Ishikawa (cell line): ENCODE data around the gene KLHL20.

Source experiments
- CEBPB ChIP-seq: IDR thresholded peaks from 2 replicates; pipeline ENCODE4 v1.6.1; 2012
- CREB1 ChIP-seq: IDR thresholded peaks from 2 replicates; pipeline ENCODE4 v1.6.1; 2012; ENCODE audit warnings: low read depth
- EGR1 ChIP-seq: IDR thresholded peaks from 2 replicates; pipeline ENCODE4 v1.6.1; 2012
- EP300 ChIP-seq: IDR thresholded peaks from 2 replicates; pipeline ENCODE4 v1.6.1; 2012; ENCODE audit warnings: borderline replicate concordance
- FOXM1 ChIP-seq: IDR thresholded peaks from 2 replicates; pipeline ENCODE4 v1.6.1; 2012; ENCODE audit warnings: low read depth, borderline replicate concordance
- MAX ChIP-seq: IDR thresholded peaks from 2 replicates; pipeline ENCODE4 v1.6.1; 2012
- NFIC ChIP-seq: IDR thresholded peaks from 2 replicates; pipeline ENCODE4 v1.6.1; 2012
- RAD21 ChIP-seq: IDR thresholded peaks from 2 replicates; pipeline ENCODE4 v1.6.1; 2012; ENCODE audit warnings: low read depth
- TAF1 ChIP-seq: IDR thresholded peaks from 2 replicates; pipeline ENCODE4 v1.6.1; 2012; ENCODE audit warnings: low read depth, mild to moderate bottlenecking
- TCF12 ChIP-seq: IDR thresholded peaks from 2 replicates; pipeline ENCODE4 v1.6.1; 2012; ENCODE audit warnings: low read depth
- TEAD4 ChIP-seq: IDR thresholded peaks from 2 replicates; pipeline ENCODE4 v1.6.1; 2012
- USF1 ChIP-seq: IDR thresholded peaks from 2 replicates; pipeline ENCODE4 v1.6.1; 2012
- YY1 ChIP-seq: IDR thresholded peaks from 2 replicates; pipeline ENCODE4 v1.6.1; 2012; ENCODE audit warnings: low read depth
- ZBTB7A ChIP-seq: IDR thresholded peaks from 2 replicates; pipeline ENCODE4 v1.6.1; 2012; ENCODE audit warnings: low read depth
- TF ChIP-seq, protein P1 (sequence below): IDR thresholded peaks from 2 replicates; pipeline ENCODE4 v1.6.1; 2012; ENCODE audit warnings: low read depth, mild to moderate bottlenecking

KLHL20 gene

DNA sequence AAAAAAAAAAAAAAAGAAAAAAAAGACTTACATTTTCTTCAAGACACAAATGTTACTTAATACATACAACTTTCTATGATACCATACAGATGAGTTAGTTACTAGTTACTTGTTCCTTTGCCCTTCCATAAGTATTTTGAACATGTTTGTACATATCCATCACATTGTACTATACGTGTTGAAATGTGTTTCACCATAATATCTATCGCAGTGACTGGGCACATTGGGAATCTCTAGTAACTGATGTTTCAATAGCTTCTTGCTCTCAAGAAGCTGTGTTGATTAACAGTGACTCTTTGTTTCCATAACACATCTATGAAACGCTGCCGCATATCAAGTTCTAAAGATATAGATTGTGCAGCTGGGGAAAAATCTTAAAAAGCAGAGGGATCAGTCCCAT lies 42.9 kb downstream of the KLHL20 start:
- TF ChIP-seq EGR1 (no peak), TEAD4 (no peak), ZBTB7A (no peak), FOXM1 (no peak), USF1 (no peak), CEBPB (no peak), CREB1 (no peak), MAX (no peak), TAF1 (no peak), NFIC (no peak), EP300 (no peak), TCF12 (no peak)
- TF ChIP-seq, protein P1, sequence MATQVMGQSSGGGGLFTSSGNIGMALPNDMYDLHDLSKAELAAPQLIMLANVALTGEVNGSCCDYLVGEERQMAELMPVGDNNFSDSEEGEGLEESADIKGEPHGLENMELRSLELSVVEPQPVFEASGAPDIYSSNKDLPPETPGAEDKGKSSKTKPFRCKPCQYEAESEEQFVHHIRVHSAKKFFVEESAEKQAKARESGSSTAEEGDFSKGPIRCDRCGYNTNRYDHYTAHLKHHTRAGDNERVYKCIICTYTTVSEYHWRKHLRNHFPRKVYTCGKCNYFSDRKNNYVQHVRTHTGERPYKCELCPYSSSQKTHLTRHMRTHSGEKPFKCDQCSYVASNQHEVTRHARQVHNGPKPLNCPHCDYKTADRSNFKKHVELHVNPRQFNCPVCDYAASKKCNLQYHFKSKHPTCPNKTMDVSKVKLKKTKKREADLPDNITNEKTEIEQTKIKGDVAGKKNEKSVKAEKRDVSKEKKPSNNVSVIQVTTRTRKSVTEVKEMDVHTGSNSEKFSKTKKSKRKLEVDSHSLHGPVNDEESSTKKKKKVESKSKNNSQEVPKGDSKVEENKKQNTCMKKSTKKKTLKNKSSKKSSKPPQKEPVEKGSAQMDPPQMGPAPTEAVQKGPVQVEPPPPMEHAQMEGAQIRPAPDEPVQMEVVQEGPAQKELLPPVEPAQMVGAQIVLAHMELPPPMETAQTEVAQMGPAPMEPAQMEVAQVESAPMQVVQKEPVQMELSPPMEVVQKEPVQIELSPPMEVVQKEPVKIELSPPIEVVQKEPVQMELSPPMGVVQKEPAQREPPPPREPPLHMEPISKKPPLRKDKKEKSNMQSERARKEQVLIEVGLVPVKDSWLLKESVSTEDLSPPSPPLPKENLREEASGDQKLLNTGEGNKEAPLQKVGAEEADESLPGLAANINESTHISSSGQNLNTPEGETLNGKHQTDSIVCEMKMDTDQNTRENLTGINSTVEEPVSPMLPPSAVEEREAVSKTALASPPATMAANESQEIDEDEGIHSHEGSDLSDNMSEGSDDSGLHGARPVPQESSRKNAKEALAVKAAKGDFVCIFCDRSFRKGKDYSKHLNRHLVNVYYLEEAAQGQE = no peak

DNA sequence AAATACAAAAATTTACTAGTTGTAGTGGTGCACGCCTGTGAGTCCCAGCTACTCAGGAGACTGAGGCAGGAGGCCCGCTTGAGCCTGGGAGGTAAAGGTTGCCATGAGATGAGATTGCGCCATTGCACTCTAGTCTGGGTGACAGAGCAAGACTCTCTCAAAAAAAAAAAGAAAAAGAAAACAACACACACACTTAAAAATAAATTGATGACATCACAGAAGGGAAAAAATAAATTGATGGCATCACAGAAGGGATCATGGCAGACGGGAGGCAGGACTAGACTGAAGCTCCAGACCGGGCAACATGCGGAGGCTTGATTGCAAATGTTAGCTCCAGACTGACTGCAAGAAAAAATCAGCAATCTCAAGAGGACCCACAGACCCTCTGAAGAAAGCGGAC lies 43.3 kb downstream of the KLHL20 start:
- no peak for TF ChIP-seq CREB1
- no peak for TF ChIP-seq YY1
- no peak for TF ChIP-seq USF1
- TF ChIP-seq, protein P1 = no peak
- TF ChIP-seq NFIC = no peak
- TF ChIP-seq TCF12 = no peak
- TF ChIP-seq TEAD4 = no peak
- TF ChIP-seq EGR1 = no peak
- no peak for TF ChIP-seq RAD21

DNA sequence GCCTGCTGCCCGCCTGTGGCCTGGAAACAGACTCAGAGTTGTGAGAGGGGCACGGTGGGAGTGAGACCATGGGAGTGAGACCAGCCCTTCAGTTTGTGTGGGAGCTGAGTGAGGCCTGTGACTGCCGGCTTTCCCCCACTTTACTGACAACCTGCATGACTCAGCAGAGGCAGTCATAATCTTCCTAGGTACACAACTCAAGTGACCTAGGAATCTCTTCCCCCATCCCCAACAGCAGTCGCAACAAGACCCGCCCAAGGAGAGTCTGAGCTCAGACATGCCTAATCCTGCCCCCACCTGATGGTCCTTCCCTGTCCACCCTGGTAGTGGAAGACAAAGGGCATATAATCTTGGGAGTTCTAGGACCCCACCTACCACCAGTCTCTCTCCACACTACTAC lies 44.2 kb downstream of the KLHL20 start:
- TF ChIP-seq EP300 (no peak), EGR1 (no peak), CREB1 (no peak), ZBTB7A (no peak), CEBPB (no peak), TCF12 (no peak), USF1 (no peak), MAX (no peak), NFIC (no peak), TEAD4 (no peak), YY1 (no peak), FOXM1 (no peak), TAF1 (no peak), RAD21 (no peak)
- TF ChIP-seq, protein P1 = no peak

DNA sequence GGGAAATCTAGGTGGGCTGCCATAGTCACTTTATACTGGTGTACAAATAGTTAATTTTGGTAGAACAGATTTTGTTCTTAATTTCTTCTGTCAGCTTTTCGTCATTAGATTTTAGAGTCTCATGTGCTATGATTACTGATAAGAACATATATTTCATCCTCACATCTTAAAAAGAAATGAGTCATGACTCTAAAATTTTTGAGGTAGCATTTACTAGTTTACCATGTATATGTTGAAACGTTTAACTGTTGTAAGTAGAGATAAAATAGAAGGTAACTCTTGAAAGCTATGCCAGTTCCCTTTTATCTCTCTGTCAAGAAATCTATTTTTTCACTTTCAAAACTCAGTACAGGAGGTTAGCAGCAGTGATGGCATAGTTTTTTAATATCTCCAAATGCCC lies 53.4 kb downstream of the KLHL20 start:
- TF ChIP-seq EGR1 (no peak), EP300 (no peak), TCF12 (no peak), CREB1 (no peak), YY1 (no peak), TAF1 (no peak), TEAD4 (no peak), FOXM1 (no peak), RAD21 (no peak), MAX (no peak), USF1 (no peak), CEBPB (no peak), NFIC (no peak), ZBTB7A (no peak)
- TF ChIP-seq, protein P1 = no peak
